GM19468 (cell line): ENCODE measurements around the gene LIN9.

ENCODE experiments used
- ATAC-seq: cut with Tn5 transposase; IDR thresholded peaks from one replicate; pipeline ENCODE4 v1.9.1; 2021; ENCODE audit warnings: mild to moderate bottlenecking, moderate library complexity, moderate number of reproducible peaks; ENCODE audit not compliant: unreplicated experiment; ENCODE audit errors: extremely low read depth

LIN9 gene

DNA sequence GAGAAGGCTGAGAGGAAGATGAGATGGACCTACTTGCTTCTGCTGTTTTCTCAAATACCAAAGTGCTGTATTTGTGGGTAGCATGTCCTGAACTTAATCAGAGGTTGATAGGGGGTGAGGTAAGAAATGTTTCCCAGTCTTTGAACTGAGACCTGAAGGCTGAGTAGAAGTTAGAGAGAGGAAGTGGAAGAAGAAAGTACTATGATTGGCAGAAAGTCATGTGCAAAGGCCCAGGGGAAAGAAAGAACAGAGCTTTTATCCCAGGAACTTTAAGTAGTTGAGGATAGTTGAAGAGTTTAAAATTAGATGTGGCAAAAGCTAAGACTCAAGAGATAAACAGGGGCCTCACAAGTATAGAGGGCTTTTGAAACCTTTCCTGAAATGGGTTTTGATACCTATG is 15.5 kb upstream of the LIN9 start:
- ATAC-seq = no peak

DNA sequence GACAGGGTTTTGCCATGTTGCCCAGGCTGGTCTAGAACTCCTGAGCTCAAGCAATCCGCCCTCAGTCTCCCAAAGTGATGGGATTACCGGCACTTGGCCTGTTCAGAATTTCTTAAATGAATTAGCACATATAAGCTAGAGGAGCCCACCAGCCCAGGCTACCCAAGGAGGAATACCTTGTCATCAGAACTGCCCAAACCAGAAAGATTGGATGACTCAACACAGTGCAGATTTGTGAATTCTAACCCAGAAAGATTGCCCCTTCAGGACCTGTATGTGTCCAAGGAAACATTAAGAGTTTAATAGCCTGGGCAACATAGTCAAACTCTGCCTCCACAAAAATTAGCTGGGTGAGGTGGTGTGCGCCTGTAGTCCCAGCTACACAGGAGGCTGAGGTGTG is 14.0 kb upstream of the LIN9 start:
- ATAC-seq = no peak

DNA sequence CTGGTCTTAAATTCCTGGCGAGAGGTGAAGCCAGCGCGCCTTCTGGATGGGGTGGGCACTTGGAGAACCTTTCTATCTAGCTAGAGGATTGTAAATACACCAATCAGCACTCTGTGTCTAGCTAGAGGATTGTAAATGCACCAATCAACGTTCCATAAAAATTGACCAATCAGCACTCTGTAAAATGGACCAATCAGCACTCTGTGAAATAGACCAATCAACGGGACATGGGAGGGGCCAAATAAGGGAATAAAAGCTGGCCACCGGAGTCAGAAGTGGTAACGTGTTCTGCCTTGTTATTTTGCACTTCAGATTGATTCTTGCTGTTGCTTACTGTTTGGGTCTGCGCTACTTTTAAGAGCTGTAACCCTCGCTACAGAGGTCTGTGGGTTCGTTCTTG is 12.0 kb upstream of the LIN9 start:
- no peak for ATAC-seq

DNA sequence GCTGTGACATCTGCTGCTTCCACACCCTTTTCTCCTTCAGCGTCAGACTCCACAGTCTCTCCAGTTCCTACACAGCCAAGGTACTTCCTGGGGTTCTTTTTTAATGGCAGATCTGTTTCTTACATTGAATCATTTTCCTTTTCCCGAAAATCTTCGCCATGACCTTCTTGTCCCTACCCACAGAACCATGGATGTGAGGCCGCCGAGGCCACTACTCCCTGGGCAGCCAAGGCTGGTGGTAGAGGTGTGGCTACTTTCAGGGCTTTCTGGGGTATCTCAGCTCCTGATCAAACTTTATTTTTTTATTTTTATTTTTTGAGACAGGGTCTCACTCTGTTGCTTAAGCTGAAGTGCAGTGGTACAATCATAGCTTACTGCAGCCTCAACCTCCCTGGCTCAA is 9.5 kb upstream of the LIN9 start:
- ATAC-seq = no peak

DNA sequence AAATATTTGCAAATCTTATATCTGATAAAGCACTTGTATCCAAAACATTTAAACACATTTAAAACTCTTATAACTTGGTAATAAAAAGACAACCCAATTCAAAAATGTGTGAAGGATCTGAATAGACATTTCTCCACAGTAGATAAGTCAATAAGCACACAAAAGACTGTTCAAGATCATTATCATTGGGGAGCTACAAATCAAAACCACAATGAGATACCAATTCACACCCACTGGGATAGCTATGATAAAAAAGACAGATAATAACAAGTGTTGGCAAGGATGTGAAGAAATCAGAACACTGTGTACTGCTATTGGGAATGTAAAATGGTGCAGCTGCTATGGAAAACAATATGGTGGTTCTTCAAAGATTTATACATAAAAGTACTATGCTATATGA is 5.1 kb upstream of the LIN9 start:
- no peak for ATAC-seq

DNA sequence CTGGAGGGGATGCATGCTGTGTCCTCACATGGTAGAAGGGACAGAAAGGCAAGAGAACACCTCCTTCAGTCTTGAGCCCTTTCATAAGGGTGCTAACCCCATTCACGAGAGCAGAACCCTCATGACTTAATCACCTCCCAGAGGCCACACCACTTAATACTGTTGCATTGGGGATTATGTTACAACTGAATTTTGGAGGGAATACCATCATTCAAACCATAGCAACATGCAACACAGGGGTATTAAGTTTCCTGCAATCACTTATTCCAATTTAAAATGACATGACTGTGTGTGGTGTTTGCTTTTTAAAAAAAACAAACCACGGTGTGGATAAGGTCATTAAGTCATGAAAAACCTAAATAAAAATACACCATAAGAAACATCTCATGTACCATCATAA is 3.1 kb upstream of the LIN9 start:
- ATAC-seq = no peak

DNA sequence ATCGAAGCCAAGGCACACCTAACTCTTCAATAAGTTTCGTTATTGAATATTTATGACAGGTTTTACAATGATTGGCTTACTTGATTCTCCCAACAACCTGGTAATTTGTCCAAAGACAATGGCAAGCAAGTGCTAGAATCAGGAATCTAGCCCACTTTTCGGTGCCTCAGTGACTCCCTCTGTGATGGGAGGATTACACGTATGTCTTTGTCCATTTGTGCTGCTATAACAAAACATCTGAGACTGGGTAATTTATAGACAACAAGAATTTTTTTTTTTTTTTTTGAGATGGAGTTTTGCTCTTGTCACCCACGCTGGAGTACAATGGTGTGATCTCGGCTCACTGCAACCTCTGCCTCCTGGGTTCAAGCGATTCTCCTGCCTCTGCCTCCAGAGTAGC is 2.4 kb upstream of the LIN9 start:
- ATAC-seq = no peak

DNA sequence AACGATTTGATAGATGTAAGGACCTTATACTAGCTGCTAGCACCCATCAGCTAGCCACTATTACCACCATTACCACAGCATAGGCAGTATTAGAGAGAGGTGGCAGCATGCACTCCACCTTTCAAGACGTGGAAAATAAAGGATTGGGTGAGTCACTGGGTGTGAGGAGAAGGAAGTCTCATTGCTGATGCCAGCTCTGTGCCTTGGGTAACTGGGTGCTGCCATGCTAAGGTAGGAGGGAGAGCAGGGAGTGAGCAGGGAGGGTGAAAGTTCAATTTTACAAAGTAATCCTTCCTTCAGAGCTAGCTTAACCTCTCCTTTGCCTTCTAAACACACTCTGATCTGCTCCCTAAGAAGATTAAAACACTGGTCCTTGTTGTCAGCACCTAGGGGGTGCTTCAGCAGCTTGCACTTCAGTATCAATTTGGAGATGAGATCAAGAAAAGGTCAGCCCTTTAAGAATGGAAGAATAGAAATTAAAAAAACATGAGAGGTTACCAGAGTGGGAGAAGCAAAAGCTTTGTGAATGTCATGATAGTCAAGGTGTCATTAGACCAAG is 1.8 kb upstream of the LIN9 start:
- ATAC-seq = no peak

DNA sequence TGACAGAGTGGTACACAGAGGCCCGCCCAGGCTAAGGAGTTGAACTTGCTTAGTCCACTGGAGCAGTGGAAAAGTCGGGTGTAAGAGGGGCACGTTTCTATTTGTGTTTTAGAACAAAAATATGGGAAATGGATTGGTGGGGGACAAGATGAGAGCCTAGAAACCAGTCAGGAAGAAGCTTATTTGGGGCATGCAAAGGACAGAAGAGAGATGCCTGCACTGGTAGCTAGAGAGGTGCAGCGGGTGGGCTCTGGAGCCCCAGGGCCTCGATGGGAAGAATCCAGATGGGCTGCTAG is 1.2 kb upstream of the LIN9 start:
- ATAC-seq = no peak

DNA sequence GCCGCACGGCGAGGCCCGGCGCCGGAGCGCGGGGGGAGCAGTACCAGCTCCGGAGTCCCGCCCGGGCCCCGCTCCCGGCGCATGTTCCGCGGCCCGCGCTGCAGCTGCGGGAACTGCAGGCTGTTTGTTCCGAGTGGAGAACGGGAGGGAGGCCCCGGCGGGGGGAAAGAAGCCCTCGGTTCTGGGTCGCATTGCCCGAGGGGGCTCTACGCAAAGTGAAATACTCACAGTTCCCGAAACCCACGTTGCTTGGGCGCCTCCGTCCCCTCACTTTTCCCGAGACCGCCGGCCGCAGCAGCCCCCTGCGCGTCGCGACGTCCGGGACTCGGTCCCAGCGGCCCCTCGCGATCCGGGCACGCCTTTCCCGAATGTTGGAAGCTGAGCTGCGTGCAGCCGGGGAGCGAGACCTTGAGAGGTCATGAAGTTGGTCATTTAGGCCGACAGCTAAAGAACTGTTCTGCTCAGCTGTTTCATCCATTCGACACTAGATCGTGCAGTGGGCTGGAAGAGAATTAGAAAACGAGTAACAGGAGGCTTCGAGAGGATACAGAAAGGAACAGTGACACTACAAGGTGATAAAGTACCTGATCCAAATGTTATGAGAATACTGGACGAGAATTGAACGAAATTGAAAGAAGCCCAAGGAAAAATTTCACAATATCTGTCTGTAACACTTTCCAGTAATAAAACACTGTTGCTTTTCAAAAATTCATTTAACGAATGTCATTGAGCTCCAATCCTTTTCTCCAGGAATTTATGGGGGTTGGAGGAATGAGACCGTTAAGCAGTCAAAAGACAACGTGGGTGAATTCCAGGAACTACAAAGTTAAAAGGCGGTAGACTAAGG is 657 bp upstream of the LIN9 start:
- ATAC-seq = peak; percentile 73

DNA sequence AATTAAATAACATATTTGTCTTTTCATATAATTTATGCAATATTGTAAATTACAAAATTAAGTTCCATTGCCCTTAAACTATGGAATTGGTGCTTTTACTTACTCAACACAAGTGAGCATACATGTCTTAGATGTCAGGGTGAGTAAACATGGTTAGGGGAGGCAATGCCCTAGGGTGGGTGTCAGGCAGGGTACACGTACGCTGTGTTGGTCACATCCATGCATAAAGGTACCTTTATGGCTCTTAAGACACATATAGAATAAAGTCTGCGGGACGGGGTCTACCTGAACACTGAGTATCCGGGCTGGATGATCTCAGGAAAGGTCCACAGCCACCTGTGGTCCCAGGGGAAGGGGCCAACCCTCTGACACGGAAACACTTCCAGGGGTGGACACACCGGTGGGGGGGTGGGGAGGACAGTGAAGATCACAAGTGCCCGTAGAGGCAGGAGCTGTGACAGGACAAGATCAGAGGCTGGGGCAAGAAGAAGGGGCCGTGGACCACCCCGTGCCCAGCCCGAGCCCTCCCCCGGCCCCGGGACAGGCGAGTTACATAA is 720 bp downstream of the LIN9 start:
- no peak for ATAC-seq

DNA sequence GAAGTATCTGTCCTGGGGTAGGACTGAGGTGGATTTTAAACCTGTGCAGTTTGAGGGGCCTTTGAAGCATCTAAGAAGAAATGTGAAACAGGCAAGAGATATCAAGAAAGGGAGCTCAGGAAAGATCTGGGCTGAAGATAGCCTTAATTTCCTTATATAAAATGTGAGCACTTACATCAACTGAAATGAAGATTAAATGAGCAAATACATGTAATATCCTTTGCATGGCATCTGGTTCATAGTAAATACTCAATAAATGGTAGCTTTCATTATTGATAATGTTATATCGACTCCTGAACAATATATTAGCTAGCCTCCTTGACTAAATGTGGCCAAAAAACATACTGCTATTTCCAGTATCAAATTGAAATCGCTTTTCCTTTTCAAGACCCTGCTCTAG is 2.5 kb downstream of the LIN9 start:
- no peak for ATAC-seq

DNA sequence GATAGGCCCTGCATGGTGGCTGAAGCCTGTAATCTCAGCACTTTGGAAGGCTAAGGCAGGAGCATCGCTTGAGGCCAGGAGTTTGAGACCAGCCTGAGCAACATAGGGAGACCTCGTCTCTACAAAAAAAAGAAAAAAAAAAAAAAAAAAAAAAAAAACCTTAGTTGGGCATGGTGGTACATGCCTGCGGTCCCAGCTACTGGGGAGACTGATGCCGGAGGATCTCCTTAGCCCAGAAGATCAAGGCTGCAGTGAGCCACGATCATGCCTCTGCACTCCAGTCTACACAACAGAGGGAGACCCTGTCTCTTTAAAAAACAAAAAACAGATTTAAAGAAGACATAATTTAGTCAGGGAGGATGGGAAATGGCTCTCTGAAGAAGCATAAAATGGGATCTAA is 3.8 kb downstream of the LIN9 start:
- ATAC-seq = no peak

DNA sequence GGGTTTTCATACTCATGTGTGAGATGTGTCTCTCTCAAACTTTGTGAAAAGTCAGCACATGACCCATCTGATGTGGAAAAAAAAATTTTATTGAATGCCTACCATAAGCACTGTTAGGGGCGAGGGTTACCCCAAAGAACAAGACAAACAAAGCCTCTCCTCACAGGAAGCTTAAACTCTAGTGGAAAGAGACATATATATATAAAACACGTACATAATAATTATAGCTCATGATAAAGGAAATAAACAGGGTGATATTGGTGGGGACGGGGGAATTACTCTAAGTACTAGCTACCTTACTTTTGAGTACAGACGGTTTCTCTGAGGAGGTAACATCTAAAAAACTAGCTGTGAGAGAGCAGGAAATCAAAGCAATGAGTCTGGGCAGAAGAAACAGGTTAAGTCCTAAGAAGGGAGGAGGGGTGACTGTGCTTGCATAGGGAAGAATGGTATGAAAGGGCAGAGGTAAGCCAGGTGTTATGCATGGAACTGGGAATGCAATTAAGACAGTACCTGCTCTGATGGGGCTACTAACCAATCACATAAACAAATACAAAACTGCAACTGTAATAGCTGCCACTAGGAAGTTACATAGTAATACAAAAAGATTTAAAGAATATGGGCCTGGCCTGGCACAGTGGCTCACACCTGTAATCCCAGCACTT is 4.5 kb downstream of the LIN9 start:
- no peak for ATAC-seq

DNA sequence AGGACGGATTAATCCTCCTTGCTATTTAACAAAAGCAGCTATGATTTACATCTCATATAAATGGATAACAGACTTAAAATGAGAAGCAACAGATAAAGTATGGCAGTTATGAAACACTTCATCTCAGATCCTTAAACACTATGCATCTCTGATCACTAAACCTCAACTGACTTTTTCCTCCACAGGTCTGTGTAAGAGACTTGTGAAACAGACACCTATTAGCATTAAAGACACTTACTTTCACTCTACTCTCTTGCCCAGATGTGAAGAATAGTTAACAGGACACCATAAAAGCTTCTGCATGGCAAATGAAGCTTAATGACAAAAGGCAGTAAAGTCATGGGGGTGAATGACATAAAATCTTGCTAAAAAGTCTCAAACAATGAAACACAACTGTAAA is 6.2 kb downstream of the LIN9 start:
- no peak for ATAC-seq

DNA sequence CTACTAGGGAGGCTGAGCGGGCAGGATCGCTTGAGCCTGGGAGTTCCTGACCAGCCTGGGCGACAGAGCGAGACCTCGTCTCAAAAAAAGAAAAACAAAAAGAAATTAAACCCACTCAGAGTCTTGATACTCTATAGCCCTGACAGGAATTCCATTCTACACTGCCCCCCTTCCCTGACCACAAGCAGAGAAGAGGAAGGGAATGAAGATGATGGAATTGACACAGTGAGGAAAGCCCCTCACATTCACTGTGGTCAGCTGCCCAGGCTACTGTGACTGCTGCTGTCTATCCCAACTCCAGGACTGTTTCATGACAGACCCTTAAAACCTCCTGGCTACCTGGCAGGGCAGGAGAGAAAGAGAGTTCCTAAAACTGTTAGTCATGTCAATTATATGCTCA is 12.1 kb downstream of the LIN9 start:
- no peak for ATAC-seq

DNA sequence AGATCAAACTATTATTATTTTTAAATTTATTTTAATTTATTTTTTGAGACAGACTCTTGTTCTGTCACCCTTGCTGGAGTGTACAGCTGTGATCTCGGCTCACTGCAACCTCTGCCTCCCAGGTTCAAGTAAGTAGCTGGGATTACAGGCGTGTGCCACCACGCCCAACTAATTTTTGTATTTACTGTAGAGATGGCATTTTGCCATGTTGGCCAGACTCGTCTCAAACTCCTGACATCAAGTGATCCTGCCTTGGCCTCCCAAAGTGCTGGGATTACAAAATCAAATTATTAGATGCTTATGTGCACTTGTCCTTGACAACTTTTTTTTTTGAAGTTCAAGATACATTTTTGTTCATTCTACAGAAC is 15.4 kb downstream of the LIN9 start:
- ATAC-seq = no peak

DNA sequence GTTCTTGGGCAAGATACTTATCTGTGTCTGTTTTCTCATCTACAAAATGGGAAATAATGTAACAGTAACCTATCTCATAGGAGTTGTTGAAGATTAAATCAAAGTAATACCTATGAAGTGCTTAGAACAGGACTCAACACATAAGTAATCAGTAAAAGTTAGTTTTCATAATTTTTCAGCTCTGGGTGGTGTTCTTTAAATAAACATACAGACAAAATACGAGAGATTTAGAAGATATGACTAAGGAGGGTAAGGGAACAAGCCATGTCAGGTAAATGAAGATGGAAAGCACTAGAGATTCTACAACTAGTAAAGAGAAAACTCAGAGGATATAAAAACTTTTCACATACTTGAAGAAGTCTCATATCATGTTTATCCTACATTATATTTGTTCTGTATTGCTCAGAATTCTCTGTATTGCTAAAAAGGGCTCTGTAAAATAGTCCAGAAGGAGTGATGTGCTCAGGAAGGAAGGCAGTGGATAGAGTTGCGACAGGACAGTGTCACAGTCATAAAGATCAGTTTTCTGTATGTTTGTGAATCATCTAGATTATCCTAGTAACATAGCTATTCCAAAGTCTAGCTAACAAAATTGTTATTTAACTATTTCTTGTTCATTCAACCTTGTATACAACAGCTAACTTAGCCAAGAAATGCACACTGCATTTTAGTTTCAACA is 16.0 kb downstream of the LIN9 start:
- ATAC-seq = no peak

DNA sequence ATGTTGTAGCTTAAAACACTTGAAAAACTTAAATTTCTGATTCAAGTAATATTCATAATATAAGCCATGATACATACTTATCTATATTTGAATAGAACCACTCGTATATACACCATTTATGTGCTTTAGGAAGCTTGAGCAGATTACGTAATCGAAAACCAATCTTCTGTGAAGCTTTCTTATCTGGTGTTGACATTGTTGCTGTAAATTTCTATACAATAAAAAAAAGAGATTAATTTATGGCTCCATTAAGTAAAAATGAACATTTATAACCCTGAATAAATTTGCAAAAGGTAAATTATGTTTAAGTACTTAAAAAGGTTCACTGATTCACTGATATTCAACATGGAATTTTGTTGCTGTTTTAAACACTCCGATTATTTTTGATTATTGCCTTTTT is 21.4 kb downstream of the LIN9 start:
- ATAC-seq = no peak

DNA sequence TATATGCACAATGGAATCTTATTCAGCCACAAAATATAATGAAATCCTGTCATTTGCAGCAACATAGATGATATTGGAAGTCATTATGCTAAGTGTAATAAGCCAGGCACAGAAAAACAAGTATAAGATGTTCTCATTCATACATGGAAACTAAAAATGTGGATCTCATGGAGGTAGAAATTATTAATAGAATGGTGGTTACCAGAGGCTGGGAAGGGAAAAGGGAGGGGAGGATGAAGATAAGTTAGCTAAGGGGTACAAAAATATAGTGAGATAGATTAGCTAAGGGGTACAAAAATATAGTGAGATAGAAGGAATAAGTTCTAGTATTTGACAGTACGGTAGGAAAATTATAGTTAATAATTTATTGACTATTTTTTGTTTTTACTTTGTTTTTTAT is 27.9 kb downstream of the LIN9 start:
- ATAC-seq = no peak

DNA sequence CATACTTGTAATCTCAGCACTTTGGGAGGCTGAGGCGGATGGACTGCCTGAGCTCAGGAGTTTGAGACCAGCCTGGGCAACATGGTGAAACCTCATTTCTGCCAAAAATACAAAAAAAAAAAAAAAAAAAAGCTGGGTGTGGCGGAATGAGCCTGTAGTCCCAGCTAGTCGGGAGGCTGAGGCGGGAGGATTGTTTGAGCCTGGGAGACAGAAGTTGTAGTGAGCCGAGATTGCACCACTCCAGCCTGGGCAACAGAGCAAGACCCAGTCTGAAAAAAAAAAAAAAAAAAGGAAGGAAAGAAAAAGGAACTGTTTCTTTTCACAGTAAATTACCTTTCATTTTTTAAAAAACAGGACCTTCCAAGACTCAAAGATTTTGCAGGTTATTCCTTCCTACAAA is 29.5 kb downstream of the LIN9 start:
- ATAC-seq = no peak
